Endothelial cell of umbilical vein (primary cell): Measurements from ENCODE around the gene MTFR1L. TPM values are rescaled to one million over a fixed set of nuclear protein-coding genes. Genes with fewer than 3 reads are reported as not detected.

Experiments
- BruUV-seq: library from RNA; stranded (reverse); fragments of 400-500 nt; replicated peaks from 2 replicates; lab custom pipeline; 2021; lab: Mats Ljungman, UMichigan
- CTCF ChIA-PET: fragments of 300-600, 350-600 bp; sonication (Branson Sonifier 250); formaldehyde crosslinking; loops from one replicate; lab custom pipeline; 2021; ENCODE audit warnings: antibody characterized with exemption, inconsistent platforms; lab: Charles Lee
- POLR2A ChIA-PET: fragments of 300-600, 350-600 bp; sonication (Branson Sonifier 250); formaldehyde crosslinking; loops from one replicate; lab custom pipeline; 2021; ENCODE audit warnings: antibody characterized with exemption, inconsistent platforms; lab: Charles Lee
- DNase-seq: peaks from one replicate; pipeline ENCODE4 v3.0.0-alpha.2; 2011; ENCODE audit warnings: low read depth, low spot score
- FAIRE-seq: peaks from 2 replicates; lab custom pipeline; 2011; peaks lifted over from hg19 to GRCh38; lab: Jason Lieb, UNC
- H2AFZ ChIP-seq: 2 replicates; pipeline ENCODE4 v1.6.0; 2012; ENCODE audit warnings: low read depth, low read length, control low read depth, inconsistent platforms
- H3K27ac ChIP-seq: 2 replicates; pipeline ENCODE4 v1.5.1; 2011; ENCODE audit warnings: low read depth, mild to moderate bottlenecking, control low read depth, low read length, moderate library complexity; ENCODE audit not compliant: insufficient read depth
- H3K27me3 ChIP-seq, 2 experiments: 2 replicates each; pipeline versions ENCODE4 v1.6.0 to v1.6.1; 2011; ENCODE audit warnings: low read length in 2 of 2, mixed read lengths in 1 of 2; ENCODE audit not compliant: control insufficient read depth in 2 of 2, insufficient read depth in 2 of 2
- H3K36me3 ChIP-seq, 2 experiments: 2 replicates in 1 of 2; 3 replicates in 1 of 2; pipeline ENCODE4 v1.5.1; 2011; ENCODE audit warnings: low read length in 2 of 2, mild to moderate bottlenecking in 1 of 2, moderate library complexity in 1 of 2; ENCODE audit not compliant: control insufficient read depth in 2 of 2, insufficient read depth in 2 of 2; ENCODE audit errors: extremely low read depth in 1 of 2
- H3K4me1 ChIP-seq: 3 replicates; pipeline ENCODE4 v1.5.1; 2011; ENCODE audit warnings: mild to moderate bottlenecking, low read length; ENCODE audit not compliant: control insufficient read depth, insufficient read depth; ENCODE audit errors: extremely low read depth
- H3K4me2 ChIP-seq: 2 replicates; pipeline ENCODE4 v1.6.1; 2011; ENCODE audit warnings: low read length, control low read depth, mixed read lengths; ENCODE audit not compliant: insufficient read depth
- H3K4me3 ChIP-seq, 3 experiments: fragments of 200-600 bp in 1 of 3; sonication (generic), shearing (Covaris generic) in 1 of 3; replicated peaks in 1 of 3; 2 replicates each; pipeline ENCODE4 v1.5.1; 2011 to 2016; ENCODE audit warnings: control low read depth in 3 of 3, low read length in 3 of 3, mild to moderate bottlenecking in 2 of 3, inconsistent platforms in 1 of 3, low read depth in 1 of 3, moderate library complexity in 1 of 3; ENCODE audit not compliant: insufficient read depth in 1 of 3
- H3K79me2 ChIP-seq: 2 replicates; pipeline ENCODE4 v1.6.0; 2012; ENCODE audit warnings: low read length, inconsistent platforms; ENCODE audit not compliant: control insufficient read depth, insufficient read depth
- H3K9ac ChIP-seq: replicated peaks from 2 replicates; pipeline ENCODE3; 2011; ENCODE audit warnings: low read length, control low read depth; ENCODE audit not compliant: insufficient read depth; ENCODE audit errors: extremely low read depth
- H3K9me1 ChIP-seq: replicated peaks from 3 replicates; pipeline ENCODE4 v1.6.0; 2011; ENCODE audit warnings: mild to moderate bottlenecking, low read length; ENCODE audit not compliant: control insufficient read depth, insufficient read depth; ENCODE audit errors: extremely low read depth
- H3K9me3 ChIP-seq: replicated peaks from 2 replicates; pipeline ENCODE4 v1.5.1; 2012; ENCODE audit warnings: low read length, inconsistent platforms; ENCODE audit not compliant: control insufficient read depth, insufficient read depth
- H4K20me1 ChIP-seq: replicated peaks from 2 replicates; pipeline ENCODE3; 2011; ENCODE audit warnings: mild to moderate bottlenecking, low read length; ENCODE audit not compliant: control insufficient read depth, insufficient read depth; ENCODE audit errors: extremely low read depth
- CTCF ChIP-seq, 2 donors: IDR thresholded peaks; 1 replicate in 1 of 2; 2 replicates in 1 of 2; pipeline ENCODE4 v1.5.1; 2011; ENCODE audit warnings: low read length in 2 of 2, mild to moderate bottlenecking in 2 of 2, moderate library complexity in 2 of 2, control low read depth in 1 of 2, inconsistent platforms in 1 of 2, low read depth in 1 of 2; ENCODE audit not compliant: insufficient read depth in 1 of 2; ENCODE audit errors: extremely low read depth in 1 of 2
- EZH2 ChIP-seq: IDR thresholded peaks from 2 replicates; pipeline ENCODE4 v1.6.1; 2012; ENCODE audit warnings: borderline replicate concordance, low read depth, mild to moderate bottlenecking, moderate library complexity, low read length, inconsistent platforms; ENCODE audit not compliant: severe bottlenecking
- FOS ChIP-seq: IDR thresholded peaks from 2 replicates; pipeline ENCODE4 v1.6.1; 2011; ENCODE audit warnings: mild to moderate bottlenecking, low read length, moderate library complexity, borderline replicate concordance; ENCODE audit not compliant: insufficient read depth
- GATA2 ChIP-seq: IDR thresholded peaks from 2 replicates; pipeline ENCODE4 v1.7.0; 2011; ENCODE audit warnings: low read depth, mild to moderate bottlenecking, moderate library complexity, mixed read lengths, low read length; ENCODE audit not compliant: insufficient read length, insufficient read depth
- JUN ChIP-seq: IDR thresholded peaks from 2 replicates; pipeline ENCODE4 v1.6.1; 2011; ENCODE audit warnings: borderline replicate concordance, low read depth; ENCODE audit not compliant: insufficient read length, insufficient read depth
- MAX ChIP-seq: IDR thresholded peaks from 2 replicates; pipeline ENCODE4 v1.6.1; 2011; ENCODE audit not compliant: insufficient read depth, insufficient read length
- MYC ChIP-seq: IDR thresholded peaks from one replicate; pipeline ENCODE4 v1.6.1; 2011; ENCODE audit warnings: mild to moderate bottlenecking, low read depth, low read length
- POLR2A ChIP-seq: IDR thresholded peaks from 2 replicates; pipeline ENCODE4 v1.6.1; 2012; ENCODE audit warnings: low read depth, mild to moderate bottlenecking, control low read depth, low read length
- POLR2AphosphoS5 ChIP-seq: IDR thresholded peaks from 2 replicates; pipeline ENCODE4 v1.6.1; 2012; ENCODE audit warnings: low read depth, mild to moderate bottlenecking, control low read depth, low read length, moderate library complexity; ENCODE audit not compliant: insufficient read depth
- dilution Hi-C: fragments of 300-500 bp; cut with MboI; formaldehyde crosslinking; loops from one replicate; pipeline ENCODE4 v1.15.0; 2019; ENCODE audit warnings: low sequenced_read_pairs; ENCODE audit not compliant: extremely low pct_ligation_motif_present
- intact Hi-C: fragments of 100-400 bp; cut with micrococcal nuclease; formaldehyde crosslinking; loops from one replicate; pipeline ENCODE4 v1.10.0; 2022
- polyA plus RNA-seq, 4 experiments: library from polyadenylated mRNA; depleted of rRNA in 3 of 4; stranded (reverse) in 3 of 4; unstranded in 1 of 4; fragments of >200 nt; gene quantifications; 2 replicates each; pipeline versions ENCODE4 v1.2.1 to v1.2.3, GENCODE V29; 2011 to 2012; ENCODE audit warnings: missing spikeins in 1 of 4
- total RNA-seq: library from RNA; stranded (reverse); gene quantifications from 2 replicates; pipeline ENCODE4 v1.2.3, GENCODE V29; 2021

The MTFR1L gene
- total and polyA plus RNA-seq, 2 donors (not counting 3 experiments of a cell fraction or from before 2014, with no cell fraction given), result 34.8 to 45.5 TPM

GRCh38 chr1:25779388-25779787 lies 40.4 kb upstream of the MTFR1L start:
- BruUV-seq, result no TSS peak
- no peaks in the 10 kb centered on the region for H4K20me1 ChIP-seq
- no peak overlapping the region for H3K4me3 ChIP-seq
- no peaks in the 10 kb centered on the region for H3K9me1 ChIP-seq
- dilution Hi-C loops, result no loop called here
- no peaks in the 10 kb centered on the region for H3K9me3 ChIP-seq
- H3K9ac ChIP-seq, result no peak overlapping the region
- H3K4me2 ChIP-seq, result no peak overlapping the region
- no peaks in the 10 kb centered on the region for H3K27me3 ChIP-seq
- DNase-seq (no peak), FAIRE-seq (no peak)
- TF ChIP-seq EZH2, result no peak
- TF ChIP-seq POLR2AphosphoS5, result no peak
- no peak for TF ChIP-seq MYC
- TF ChIP-seq FOS, result no peak
- TF ChIP-seq CTCF (IDR thresholded peaks at IDR 0.05; ENCODE audit: extremely low read depth in 1 of 2, insufficient read depth in 1 of 2, low read depth in 1 of 2, low read length in 2 of 2), result no peak
- H3K36me3 ChIP-seq, result no peaks in the 10 kb centered on the region
- H3K27ac ChIP-seq, result no peak overlapping the region
- CTCF ChIA-PET, result interaction anchor here (1.3 kb wide), 1 partner anchor 10 kb away, joined by 5 read pairs; no protein-coding TSS in a partner anchor
- POLR2A ChIA-PET, result no interaction called here
- intact Hi-C loops, result no loop called here
- H3K79me2 ChIP-seq, result no peaks in the 10 kb centered on the region
- no peaks in the 10 kb centered on the region for H3K4me1 ChIP-seq
- no peak overlapping the region for H2AFZ ChIP-seq

GRCh38 chr1:25779894-25780293 lies 39.9 kb upstream of the MTFR1L start:
- Histone ChIP-seq H3K4me3 (no peak overlapping the region), H3K27ac (no peak overlapping the region), H3K36me3 (no peaks in the 10 kb centered on the region), H2AFZ (no peak overlapping the region), H3K9me1 (no peaks in the 10 kb centered on the region), H3K9me3 (no peaks in the 10 kb centered on the region), H4K20me1 (no peaks in the 10 kb centered on the region), H3K4me1 (no peaks in the 10 kb centered on the region), H3K27me3 (no peaks in the 10 kb centered on the region), H3K79me2 (no peaks in the 10 kb centered on the region), H3K9ac (no peak overlapping the region), H3K4me2 (no peak overlapping the region)
- FAIRE-seq, result no peak
- no TSS peak for BruUV-seq
- intact Hi-C loops (no loop called here), dilution Hi-C loops (no loop called here)
- no peak for DNase-seq
- ChIA-PET POLR2A (no interaction called here), CTCF (interaction anchor here (0.9 to 1.3 kb wide), 2 partner anchors 9 to 161 kb away, joined by 3 to 5 read pairs; no protein-coding TSS in a partner anchor)
- TF ChIP-seq FOS, result no peak
- TF ChIP-seq GATA2, result no peak
- TF ChIP-seq POLR2A, result no peak
- no peak for TF ChIP-seq POLR2AphosphoS5
- TF ChIP-seq MAX, result no peak
- no peak for TF ChIP-seq EZH2
- no peak for TF ChIP-seq CTCF (IDR thresholded peaks at IDR 0.05; ENCODE audit: extremely low read depth in 1 of 2, insufficient read depth in 1 of 2, low read depth in 1 of 2, low read length in 2 of 2)
- TF ChIP-seq JUN, result no peak
- no peak for TF ChIP-seq MYC
